Prostate gland (tissue), 2 donors: ENCODE data around the gene DOCK11. TPM values are rescaled to one million over a fixed set of nuclear protein-coding genes. Genes with fewer than 3 reads are reported as not detected.
"Not testable (repeated sequence)": the region's sequence is repeated elsewhere in the genome, so short reads cannot be mapped to it uniquely, and the experiment has no call there.

Experiments
- DNase-seq: peaks from one replicate; pipeline ENCODE4 v3.0.0-alpha.2; 2019; ENCODE audit warnings: low spot score
- H3K27ac ChIP-seq, 2 donors: fragments of 200-600 bp; sonication (generic); 2 replicates each; pipeline ENCODE4 v1.5.1; 2017 to 2019
- H3K27me3 ChIP-seq: fragments of 200-600 bp; sonication (generic); replicated peaks from 2 replicates; pipeline ENCODE4 v1.5.1; 2019; ENCODE audit not compliant: insufficient read depth
- H3K36me3 ChIP-seq, 2 donors: fragments of 200-600 bp; sonication (generic); 1 replicate in 1 of 2; 2 replicates in 1 of 2; pipeline versions ENCODE4 v1.5.1 to v1.8.1; 2017 to 2019
- H3K4me1 ChIP-seq: fragments of 200-600 bp; sonication (generic); replicated peaks from 2 replicates; pipeline ENCODE4 v1.5.1; 2019
- H3K4me3 ChIP-seq, 2 donors: fragments of 200-600 bp; sonication (generic); 2 replicates each; pipeline ENCODE4 v1.5.1; 2017 to 2019
- H3K9me3 ChIP-seq: fragments of 200-600 bp; sonication (generic); 2 replicates; pipeline ENCODE4 v1.5.1; 2017
- CTCF ChIP-seq, 4 experiments: fragments of 200-600 bp in 2 of 4; fragments of 450-650 bp in 2 of 4; sonication (generic) in 2 of 4; IDR thresholded peaks; 1 replicate in 3 of 4; 2 replicates in 1 of 4; pipeline ENCODE4 v1.5.1; 2016 to 2019; ENCODE audit warnings: antibody characterized with exemption in 4 of 4, mild to moderate bottlenecking in 2 of 4, moderate library complexity in 2 of 4
- POLR2A ChIP-seq: fragments of 450-650 bp; IDR thresholded peaks from one replicate; pipeline ENCODE4 v1.6.1; 2016; ENCODE audit warnings: antibody characterized with exemption, mild to moderate bottlenecking
- POLR2AphosphoS5 ChIP-seq: sonication (generic); formaldehyde crosslinking; IDR thresholded peaks from one replicate; pipeline ENCODE4 v1.6.1; 2017; ENCODE audit warnings: antibody characterized with exemption
- WGBS: methylation state at CpG from one replicate; pipeline ENCODE4 v1.1.5; 2018; 5-methylcytosine and 5-hydroxymethylcytosine counted together
- intact Hi-C: fragments of 100-400 bp; cut with DNase I; formaldehyde crosslinking; loops from one replicate; pipeline ENCODE4 v1.14.2; 2022
- small RNA-seq, 2 donors: library from RNA; depleted of rRNA; stranded (forward); fragments of <200 nt; gene quantifications; one replicate each; pipeline ENCODE3, GENCODE V24; 2016
- total RNA-seq, 2 donors: library from RNA; depleted of rRNA; stranded (reverse); fragments of >200 nt; gene quantifications; one replicate each; pipeline ENCODE4 v1.1.0, GENCODE V29; 2016

The DOCK11 gene
- total RNA-seq, 2 donors from 2014 or later, result 2.6 to 4.7 TPM

- Histone ChIP-seq H3K36me3 (no peaks in the 10 kb centered on the region), H3K4me1 (no peaks in the 10 kb centered on the region), H3K9me3 (no peaks in the 10 kb centered on the region), H3K27ac (peak overlapping the region; percentile 78 to 82), H3K27me3 (no peaks in the 10 kb centered on the region), H3K4me3 (peak overlapping the region; percentile 60 to 64)
- WGBS, result 2% methylated on average over 14 of the region's 73 CpGs
- TF ChIP-seq POLR2A, result peak; percentile 16
- TF ChIP-seq CTCF (IDR thresholded peaks at IDR 0.05), result no peak
- intact Hi-C loops, result no loop called here
- peak; percentile 11 for DNase-seq
Observed at GRCh38 chrX:118727686-118728339, 232.2 kb downstream of the DOCK11 start.

GRCh38 chrX:118729042-118729652, 233.5 kb downstream of the DOCK11 start:
- no peak for TF ChIP-seq POLR2A
- TF ChIP-seq CTCF (IDR thresholded peaks at IDR 0.05), result no peak
- no peak for TF ChIP-seq POLR2AphosphoS5
- Histone ChIP-seq H3K27me3 (no peaks in the 10 kb centered on the region), H3K9me3 (no peaks in the 10 kb centered on the region), H3K36me3 (no peaks in the 10 kb centered on the region), H3K4me3 (no peak overlapping the region), H3K4me1 (no peaks in the 10 kb centered on the region), H3K27ac (no peak overlapping the region)
- no peak for DNase-seq
- WGBS, result 83% methylated on average over 3 of the region's 3 CpGs
- intact Hi-C loops, result no loop called here

GRCh38 chrX:118730500-118731247, 235.1 kb downstream of the DOCK11 start:
- Histone ChIP-seq H3K9me3 (no peaks in the 10 kb centered on the region), H3K4me3 (no peak overlapping the region), H3K36me3 (no peaks in the 10 kb centered on the region), H3K27ac (no peak overlapping the region), H3K4me1 (no peaks in the 10 kb centered on the region), H3K27me3 (no peaks in the 10 kb centered on the region)
- TF ChIP-seq POLR2A (no peak), CTCF (IDR thresholded peaks at IDR 0.05) (no peak), POLR2AphosphoS5 (no peak)
- no peak for DNase-seq
- intact Hi-C loops, result no loop called here
- 82% methylated on average over 4 of the region's 4 CpGs for WGBS

- intact Hi-C loops, DNase-seq, H3K27me3 ChIP-seq, H3K4me3 ChIP-seq, H3K9me3 ChIP-seq, H3K36me3 ChIP-seq, H3K4me1 ChIP-seq, H3K27ac ChIP-seq: not testable (repeated sequence)
- 94% methylated on average over 3 of the region's 3 CpGs for WGBS
Observed at GRCh38 chrX:118732551-118732950, 236.9 kb downstream of the DOCK11 start.

- Histone ChIP-seq H3K27ac (no peak overlapping the region), H3K4me1 (no peaks in the 10 kb centered on the region), H3K9me3 (no peaks in the 10 kb centered on the region), H3K27me3 (no peaks in the 10 kb centered on the region), H3K36me3 (no peaks in the 10 kb centered on the region), H3K4me3 (no peak overlapping the region)
- TF ChIP-seq POLR2A (no peak), CTCF (IDR thresholded peaks at IDR 0.05) (no peak), POLR2AphosphoS5 (no peak)
- WGBS, result 93% methylated on average over 2 of the region's 2 CpGs
- no peak for DNase-seq
- intact Hi-C loops, result no loop called here
Observed at GRCh38 chrX:118734909-118735308, 239.3 kb downstream of the DOCK11 start.

Small RNAs within 50 kb of the gene (small RNA-seq; reads per million reads assigned to genes)
- gene RF00019, result 0 reads per million in 2 donors

Other genes starting within 250 kb of the DOCK11 start
- 10 to 100 TPM; 15.0 to 22.6 TPM for gene WDR44, start 149.7 kb upstream of the DOCK11 start, total RNA-seq
- 10 to 100 TPM; 24.7 to 46.4 TPM for gene IL13RA1, start 231.8 kb downstream of the DOCK11 start, total RNA-seq